Astrocyte (in vitro differentiated cells and primary cell): ENCODE data around the gene LHFPL2.

ENCODE experiments used
- CTCF ChIP-seq: IDR thresholded peaks from 2 replicates; pipeline ENCODE4 v1.5.1; 2011; ENCODE audit warnings: low read depth, mild to moderate bottlenecking, inconsistent platforms, low read length, moderate library complexity; ENCODE audit not compliant: insufficient read depth
- EZH2 ChIP-seq: IDR thresholded peaks from 2 replicates; pipeline ENCODE4 v1.6.1; 2012; ENCODE audit warnings: mild to moderate bottlenecking, low read length, inconsistent platforms; ENCODE audit not compliant: insufficient read depth

GRCh38 chr5:78667461-78668103 lies 19.0 kb upstream of the LHFPL2 start:
- no peak for TF ChIP-seq CTCF
- TF ChIP-seq EZH2: no peak
